Measurements from ENCODE around the gene SSTR3.

GRCh38 chr22:37258005-37258752 is 45.9 kb upstream of the SSTR3 start:
- TF ChIP-seq CTCF (IDR thresholded peaks at IDR 0.05) (no peak), POLR2A (IDR thresholded peaks at IDR 0.05) (no peak)
